B cell (primary cell): ENCODE results near the gene IRGQ.

Source experiments
- CTCF ChIP-seq: fragments of 200-600 bp; IDR thresholded peaks from one replicate; pipeline ENCODE4 v1.8.0; 2022; ENCODE audit warnings: antibody characterized with exemption, mild to moderate bottlenecking
- EZH2 ChIP-seq: IDR thresholded peaks from 2 replicates; pipeline ENCODE4 v1.6.1; 2012; ENCODE audit warnings: borderline replicate concordance, low read depth, mild to moderate bottlenecking, moderate library complexity, low read length; ENCODE audit not compliant: insufficient read depth, poor library complexity, severe bottlenecking

- TF ChIP-seq CTCF (no peak), EZH2 (no peak)
These were observed 33.7 kb downstream of the IRGQ start for GRCh38 chr19:43562226-43562697.
